WERI-Rb-1 (cell line): Measurements from ENCODE around the gene HYAL1.

Experiments
- DNase-seq: peaks from one replicate; pipeline ENCODE4 v3.0.0-alpha.2; 2020
- H3K27ac ChIP-seq: fragments of 250-450 bp; sonication (Bioruptor Pico); 2 replicates; pipeline ENCODE4 v1.5.1; 2020; ENCODE audit warnings: mild to moderate bottlenecking, moderate library complexity
- H3K27me3 ChIP-seq: fragments of 250-450 bp; sonication (Bioruptor Pico); 2 replicates; pipeline ENCODE4 v1.5.1; 2021; ENCODE audit warnings: mild to moderate bottlenecking, low read depth, moderate library complexity; ENCODE audit not compliant: insufficient read depth, severe bottlenecking
- H3K36me3 ChIP-seq: fragments of 250-450 bp; sonication (Bioruptor Pico); 2 replicates; pipeline ENCODE4 v1.5.1; 2020; ENCODE audit warnings: mild to moderate bottlenecking, moderate library complexity
- H3K4me3 ChIP-seq: 2 replicates; pipeline ENCODE4 v1.5.1; 2011; ENCODE audit warnings: low read depth, mild to moderate bottlenecking, control low read depth, low read length
- H3K9me3 ChIP-seq: fragments of 250-450 bp; sonication (Bioruptor Pico); 2 replicates; pipeline ENCODE4 v1.5.1; 2021; ENCODE audit warnings: mild to moderate bottlenecking, moderate library complexity; ENCODE audit not compliant: severe bottlenecking
- TF ChIP-seq, protein P1 (sequence below): IDR thresholded peaks from 2 replicates; pipeline ENCODE4 v1.5.1; 2011; ENCODE audit warnings: low read depth, mild to moderate bottlenecking, control low read depth, inconsistent platforms, low read length

Gene HYAL1

DNA sequence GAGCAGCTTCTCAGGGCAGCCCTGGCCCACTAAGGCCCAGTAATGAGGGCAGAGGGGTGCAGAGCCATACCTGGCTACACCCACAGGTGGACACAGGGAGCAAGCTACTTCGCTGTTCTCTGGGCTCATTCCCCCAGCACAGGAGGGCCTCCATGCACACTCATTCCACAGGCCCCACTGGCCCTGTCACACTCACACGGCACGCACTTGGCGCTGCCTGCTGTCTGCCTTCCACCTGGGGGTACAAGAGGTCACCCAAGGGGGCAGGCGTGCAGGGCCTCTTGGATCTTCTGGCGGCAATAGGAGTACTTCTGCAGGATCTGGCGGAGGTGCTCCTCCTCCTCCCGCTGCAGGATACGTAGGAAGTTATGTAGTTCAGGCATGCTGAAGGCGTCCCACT lies 27.0 kb upstream of the HYAL1 start:
- H3K27me3 ChIP-seq = no peaks in the 10 kb centered on the region
- H3K9me3 ChIP-seq = no peaks in the 10 kb centered on the region
- TF ChIP-seq, protein P1, sequence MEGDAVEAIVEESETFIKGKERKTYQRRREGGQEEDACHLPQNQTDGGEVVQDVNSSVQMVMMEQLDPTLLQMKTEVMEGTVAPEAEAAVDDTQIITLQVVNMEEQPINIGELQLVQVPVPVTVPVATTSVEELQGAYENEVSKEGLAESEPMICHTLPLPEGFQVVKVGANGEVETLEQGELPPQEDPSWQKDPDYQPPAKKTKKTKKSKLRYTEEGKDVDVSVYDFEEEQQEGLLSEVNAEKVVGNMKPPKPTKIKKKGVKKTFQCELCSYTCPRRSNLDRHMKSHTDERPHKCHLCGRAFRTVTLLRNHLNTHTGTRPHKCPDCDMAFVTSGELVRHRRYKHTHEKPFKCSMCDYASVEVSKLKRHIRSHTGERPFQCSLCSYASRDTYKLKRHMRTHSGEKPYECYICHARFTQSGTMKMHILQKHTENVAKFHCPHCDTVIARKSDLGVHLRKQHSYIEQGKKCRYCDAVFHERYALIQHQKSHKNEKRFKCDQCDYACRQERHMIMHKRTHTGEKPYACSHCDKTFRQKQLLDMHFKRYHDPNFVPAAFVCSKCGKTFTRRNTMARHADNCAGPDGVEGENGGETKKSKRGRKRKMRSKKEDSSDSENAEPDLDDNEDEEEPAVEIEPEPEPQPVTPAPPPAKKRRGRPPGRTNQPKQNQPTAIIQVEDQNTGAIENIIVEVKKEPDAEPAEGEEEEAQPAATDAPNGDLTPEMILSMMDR = no peak
- no peak overlapping the region for H3K27ac ChIP-seq
- no peak for DNase-seq
- H3K36me3 ChIP-seq = peaks cover 74% of the 10 kb centered on the region
- no peak overlapping the region for H3K4me3 ChIP-seq

DNA sequence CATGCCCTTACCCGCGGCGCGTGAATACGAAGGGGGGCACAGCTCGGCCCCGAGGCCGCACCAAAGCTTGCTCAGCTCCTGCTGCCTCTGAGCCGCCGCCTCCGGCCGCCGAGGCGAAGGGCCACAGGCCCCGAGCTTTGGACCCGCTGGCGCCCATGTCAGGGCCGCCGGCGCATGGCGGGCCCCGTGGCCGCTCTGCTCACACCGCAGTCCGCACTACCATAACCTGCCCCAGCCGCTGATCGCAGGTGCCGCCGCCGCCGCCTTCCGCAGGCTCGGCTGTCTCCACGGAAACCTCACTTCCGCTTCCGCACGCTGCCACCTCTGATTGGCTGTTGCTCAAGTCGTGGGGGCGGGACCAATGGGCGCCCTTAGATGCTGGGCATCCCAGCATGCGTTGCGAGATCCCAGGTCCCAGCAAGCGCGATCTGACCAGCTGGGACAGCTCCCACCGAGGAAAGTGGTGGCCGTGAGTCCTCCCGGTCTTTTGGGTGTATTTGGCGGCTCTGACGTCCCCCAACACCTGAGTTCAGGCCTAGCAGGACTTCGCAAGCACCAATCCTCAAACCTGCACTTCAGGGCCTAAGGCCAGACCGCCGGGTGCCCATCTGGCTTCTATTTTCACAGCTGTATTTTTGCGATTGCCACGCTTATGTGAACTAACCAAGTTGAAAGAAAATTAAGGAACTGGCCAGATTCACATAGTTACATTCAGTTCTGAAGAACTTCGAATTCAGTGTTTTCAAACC lies 24.7 kb upstream of the HYAL1 start, which contains the start of gene TUSC2:
TUSC2 (minus strand) TSS at position 281 of the 749 bp plus-strand sequence; CDS start at position 157, 124 bp downstream.
- TF ChIP-seq, protein P1 = no peak

DNA sequence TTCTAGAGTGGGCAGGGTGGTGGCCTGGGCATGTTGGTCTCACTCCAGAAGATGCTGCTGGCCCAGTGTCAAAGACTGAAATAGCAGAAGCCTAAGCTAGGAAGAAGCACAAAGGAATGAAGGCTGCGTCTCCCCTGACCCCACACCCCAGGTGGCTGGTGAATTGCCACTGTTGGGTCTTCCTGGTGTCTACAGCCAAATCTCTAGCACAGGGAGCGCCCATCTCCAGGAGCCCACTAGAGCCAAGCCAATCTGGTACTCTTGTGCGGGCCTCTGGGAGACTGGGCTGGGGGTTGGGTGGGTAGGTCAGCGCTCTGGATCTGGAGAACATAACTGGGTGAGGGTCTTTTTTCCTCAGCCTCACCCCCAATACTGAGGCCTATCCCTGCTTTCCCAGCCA lies 23.8 kb upstream of the HYAL1 start:
- TF ChIP-seq, protein P1 = no peak

More for the DNA sequence above, 24.7 kb upstream of the HYAL1 start, which contains the start of gene TUSC2:
- DNase-seq = peak; percentile 97
- H3K4me3 ChIP-seq = peak within 1 kb of the TSS; percentile 71
- H3K27ac ChIP-seq = peak within 1 kb of the TSS; percentile 81
- no peaks in the 10 kb centered on the region for H3K9me3 ChIP-seq
- H3K27me3 ChIP-seq = no peaks in the 10 kb centered on the region
- peaks cover 67% of the 10 kb centered on the region for H3K36me3 ChIP-seq

DNA sequence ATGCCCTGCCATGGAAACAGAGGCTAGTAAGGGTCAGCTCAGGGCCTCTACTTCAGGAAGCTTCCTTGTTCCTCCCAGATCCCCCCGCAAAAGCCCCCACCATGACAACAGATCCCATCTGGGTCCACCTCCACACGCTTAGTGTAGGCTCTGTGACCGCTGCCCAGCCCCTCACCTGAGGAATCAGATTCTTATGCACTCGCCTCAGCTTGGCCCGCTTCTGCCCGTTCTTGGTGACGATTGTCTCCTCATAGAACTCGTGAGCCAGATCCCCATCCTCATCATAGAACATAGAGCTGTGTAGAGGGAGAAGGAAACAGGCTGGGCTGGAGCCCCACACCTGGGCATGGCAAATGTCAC lies 22.8 kb upstream of the HYAL1 start:
- DNase-seq = no peak
- TF ChIP-seq, protein P1 = no peak
- Histone ChIP-seq H3K27ac (no peak overlapping the region), H3K36me3 (peaks cover 47% of the 10 kb centered on the region), H3K9me3 (no peaks in the 10 kb centered on the region), H3K4me3 (no peak overlapping the region), H3K27me3 (no peaks in the 10 kb centered on the region)

More for the DNA sequence above, 23.8 kb upstream of the HYAL1 start:
- Histone ChIP-seq H3K9me3 (no peaks in the 10 kb centered on the region), H3K36me3 (peaks cover 57% of the 10 kb centered on the region), H3K27ac (peak overlapping the region; percentile 81; the same call in 1 of the 2 replicates), H3K4me3 (peak overlapping the region; percentile 71), H3K27me3 (no peaks in the 10 kb centered on the region)
- DNase-seq = no peak

DNA sequence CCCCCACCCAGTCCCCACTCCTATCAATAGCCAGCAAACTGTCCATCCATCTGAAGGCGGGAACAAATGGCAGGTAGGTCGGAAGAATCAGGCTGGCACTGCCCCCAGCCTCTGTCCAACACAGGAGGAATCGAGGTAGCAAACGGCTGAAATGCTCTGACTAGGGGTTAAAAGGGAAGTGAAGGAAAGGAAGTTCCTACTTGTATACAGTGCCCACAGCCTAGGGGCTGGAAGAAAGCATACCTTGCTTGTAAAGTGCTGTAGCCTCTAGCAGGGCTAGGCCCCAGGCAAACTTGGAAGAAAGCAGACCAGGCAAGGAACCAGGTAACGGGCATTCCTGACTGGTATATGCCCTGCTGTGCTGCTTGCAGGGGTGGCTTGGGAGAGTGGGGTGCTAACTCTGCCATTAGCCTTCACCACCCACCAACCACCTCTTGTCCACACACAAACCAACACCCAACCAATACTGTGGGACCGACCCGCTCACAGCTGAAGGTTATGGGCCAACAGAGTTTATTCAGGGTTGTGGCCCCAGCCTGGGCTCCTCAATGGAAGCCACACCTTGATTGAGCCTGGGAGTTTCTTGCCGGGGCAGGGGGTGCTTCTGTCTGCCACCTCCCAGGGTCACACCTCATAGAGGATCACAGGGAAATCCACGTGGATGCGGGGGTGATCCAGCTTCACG lies 22.3 kb upstream of the HYAL1 start:
- Histone ChIP-seq H3K4me3 (no peak overlapping the region), H3K27me3 (no peaks in the 10 kb centered on the region), H3K9me3 (no peaks in the 10 kb centered on the region), H3K27ac (no peak overlapping the region), H3K36me3 (peaks cover 42% of the 10 kb centered on the region)
- DNase-seq = no peak
- TF ChIP-seq, protein P1 = no peak
